ENCODE results near the gene TMEM106B. TPM values are rescaled to one million over a fixed set of nuclear protein-coding genes. Genes with fewer than 3 reads are reported as not detected.

TMEM106B gene
- total RNA-seq, 4 donors from 2014 or later, result 24.3 to 102 (median 80.8) TPM

DNA sequence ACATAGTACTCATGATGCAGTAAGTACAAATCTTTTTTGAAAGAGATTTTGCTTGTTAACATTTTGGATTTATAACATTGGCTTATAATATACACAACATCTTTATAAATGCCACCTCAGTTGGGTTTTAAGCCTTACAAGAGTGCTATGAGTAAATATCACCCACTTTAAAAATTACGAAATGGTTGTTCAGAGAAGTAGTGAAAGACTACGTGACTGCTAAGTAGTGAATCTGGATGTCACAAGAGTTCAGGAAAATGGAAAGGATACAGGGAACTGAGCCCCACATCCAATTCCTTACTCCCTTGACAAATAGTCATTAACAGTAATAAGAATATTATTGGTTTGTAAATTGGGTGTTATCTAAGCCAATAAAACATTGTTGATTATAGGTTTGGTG lies 20.0 kb downstream of the TMEM106B start:
- Histone ChIP-seq H3K4me1 (peaks cover 0 to 21% (median 0%) of the 10 kb centered on the region in 4 donors), H3K36me3 (peaks cover 0 to 15% (median 7%) of the 10 kb centered on the region in 4 donors), H3K27ac (no peak overlapping the region), H3K27me3 (no peaks in the 10 kb centered on the region), H3K9me3 (no peaks in the 10 kb centered on the region), H3K4me3 (no peak overlapping the region)
- intact Hi-C loops (cut with DNase I; ENCODE audit: low total_unique reads), result no loop called here
- in situ Hi-C loops (cut with MboI; ENCODE audit: low pct_ligation_motif_present in 1 of 4, low pct_unique_long_range_greater_than_20kb in 1 of 4, low sequenced_read_pairs in 3 of 4), result no loop called here
- no peak for TF ChIP-seq POLR2A (IDR thresholded peaks at IDR 0.05)
- TF ChIP-seq, protein P1, sequence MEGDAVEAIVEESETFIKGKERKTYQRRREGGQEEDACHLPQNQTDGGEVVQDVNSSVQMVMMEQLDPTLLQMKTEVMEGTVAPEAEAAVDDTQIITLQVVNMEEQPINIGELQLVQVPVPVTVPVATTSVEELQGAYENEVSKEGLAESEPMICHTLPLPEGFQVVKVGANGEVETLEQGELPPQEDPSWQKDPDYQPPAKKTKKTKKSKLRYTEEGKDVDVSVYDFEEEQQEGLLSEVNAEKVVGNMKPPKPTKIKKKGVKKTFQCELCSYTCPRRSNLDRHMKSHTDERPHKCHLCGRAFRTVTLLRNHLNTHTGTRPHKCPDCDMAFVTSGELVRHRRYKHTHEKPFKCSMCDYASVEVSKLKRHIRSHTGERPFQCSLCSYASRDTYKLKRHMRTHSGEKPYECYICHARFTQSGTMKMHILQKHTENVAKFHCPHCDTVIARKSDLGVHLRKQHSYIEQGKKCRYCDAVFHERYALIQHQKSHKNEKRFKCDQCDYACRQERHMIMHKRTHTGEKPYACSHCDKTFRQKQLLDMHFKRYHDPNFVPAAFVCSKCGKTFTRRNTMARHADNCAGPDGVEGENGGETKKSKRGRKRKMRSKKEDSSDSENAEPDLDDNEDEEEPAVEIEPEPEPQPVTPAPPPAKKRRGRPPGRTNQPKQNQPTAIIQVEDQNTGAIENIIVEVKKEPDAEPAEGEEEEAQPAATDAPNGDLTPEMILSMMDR (IDR thresholded peaks at IDR 0.05), result no peak
- DNase-seq, result no peak
- WGBS, 2 donors (ENCODE audit: low coverage in 1 of 2), result 94 to 96% methylated on average over 2 of the region's 2 CpGs

DNA sequence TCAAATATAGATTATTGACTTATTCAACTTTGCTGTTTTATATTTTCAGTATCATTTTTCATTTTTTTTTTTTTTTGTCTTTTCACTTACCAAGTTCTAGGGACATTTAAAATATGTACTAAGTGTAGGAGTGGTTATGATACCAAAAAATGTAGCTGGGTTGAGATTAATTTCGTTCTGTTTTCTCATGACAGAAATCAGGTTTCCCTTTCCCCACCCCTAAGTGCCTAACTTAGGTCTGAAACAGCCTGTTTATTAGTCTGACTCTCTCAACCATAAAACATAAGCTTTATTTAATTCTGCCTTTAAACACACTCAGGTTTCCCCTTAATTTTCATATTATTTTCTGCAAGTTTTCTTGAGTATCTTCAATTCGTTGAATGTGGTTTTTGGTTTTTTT lies 22.1 kb downstream of the TMEM106B start:
- no peak for DNase-seq
- H3K4me1 ChIP-seq, result peaks cover 0 to 13% (median 0%) of the 10 kb centered on the region in 4 donors
- no peak overlapping the region for H3K4me3 ChIP-seq
- peaks cover 0 to 18% (median 6%) of the 10 kb centered on the region in 4 donors for H3K36me3 ChIP-seq
- no peaks in the 10 kb centered on the region for H3K27me3 ChIP-seq
- no peak for TF ChIP-seq EP300 (IDR thresholded peaks at IDR 0.05; ENCODE audit: low read depth)
- TF ChIP-seq, protein P1 (IDR thresholded peaks at IDR 0.05), result no peak
- no peak for TF ChIP-seq POLR2A (IDR thresholded peaks at IDR 0.05)
- TF ChIP-seq POLR2AphosphoS5 (IDR thresholded peaks at IDR 0.05), result no peak
- no peaks in the 10 kb centered on the region for H3K9me3 ChIP-seq
- no peak overlapping the region for H3K27ac ChIP-seq
- in situ Hi-C loops (cut with MboI; ENCODE audit: low pct_ligation_motif_present in 1 of 4, low pct_unique_long_range_greater_than_20kb in 1 of 4, low sequenced_read_pairs in 3 of 4) (no loop called here), intact Hi-C loops (cut with DNase I; ENCODE audit: low total_unique reads) (no loop called here)
- WGBS, 2 donors (ENCODE audit: low coverage in 1 of 2), result 85% methylated on average over 1 to 2 of the region's 2 CpGs

DNA sequence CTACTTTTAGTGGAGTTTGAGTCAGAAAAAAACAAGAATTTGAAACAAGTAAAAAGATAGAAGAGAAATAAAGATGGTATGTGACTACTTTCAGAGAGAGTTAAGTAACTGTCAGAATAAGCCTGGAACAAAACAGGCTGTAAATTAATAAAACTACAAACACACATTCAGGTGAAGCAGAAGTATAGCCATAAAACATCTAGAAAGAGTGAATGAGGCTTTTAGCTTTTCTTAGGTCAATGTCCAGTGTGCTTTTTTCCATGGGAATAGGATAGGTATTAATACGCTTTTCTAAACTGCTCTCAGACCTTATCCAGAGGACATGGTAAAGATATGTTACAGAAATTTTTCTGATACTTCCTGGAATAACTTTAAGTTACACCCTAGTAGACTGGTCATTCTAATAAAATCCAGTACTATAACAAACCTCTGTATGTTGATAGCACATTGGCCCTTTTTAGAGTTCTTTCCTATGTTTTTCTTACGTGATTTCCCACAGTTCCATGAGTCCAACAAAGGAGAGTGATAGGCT lies 23.3 kb downstream of the TMEM106B start:
- no peaks in the 10 kb centered on the region for H3K27me3 ChIP-seq
- intact Hi-C loops (cut with DNase I; ENCODE audit: low total_unique reads), result no loop called here
- in situ Hi-C loops (cut with MboI; ENCODE audit: low pct_ligation_motif_present in 1 of 4, low pct_unique_long_range_greater_than_20kb in 1 of 4, low sequenced_read_pairs in 3 of 4), result no loop called here
- H3K9me3 ChIP-seq, result no peaks in the 10 kb centered on the region
- no peak for DNase-seq
- no peak for TF ChIP-seq POLR2A (IDR thresholded peaks at IDR 0.05)
- TF ChIP-seq POLR2AphosphoS5 (IDR thresholded peaks at IDR 0.05), result no peak
- no peak for TF ChIP-seq EP300 (IDR thresholded peaks at IDR 0.05; ENCODE audit: low read depth)
- H3K4me3 ChIP-seq, result no peak overlapping the region
- peak overlapping the region in 2 of 4 donors; percentile 29 to 41 for H3K27ac ChIP-seq
- 48 to 61% methylated on average over 2 of the region's 2 CpGs for WGBS, 2 donors (ENCODE audit: low coverage in 1 of 2)
- peaks cover 0 to 13% (median 0%) of the 10 kb centered on the region in 4 donors for H3K4me1 ChIP-seq
- peaks cover 0 to 20% (median 6%) of the 10 kb centered on the region in 4 donors for H3K36me3 ChIP-seq

DNA sequence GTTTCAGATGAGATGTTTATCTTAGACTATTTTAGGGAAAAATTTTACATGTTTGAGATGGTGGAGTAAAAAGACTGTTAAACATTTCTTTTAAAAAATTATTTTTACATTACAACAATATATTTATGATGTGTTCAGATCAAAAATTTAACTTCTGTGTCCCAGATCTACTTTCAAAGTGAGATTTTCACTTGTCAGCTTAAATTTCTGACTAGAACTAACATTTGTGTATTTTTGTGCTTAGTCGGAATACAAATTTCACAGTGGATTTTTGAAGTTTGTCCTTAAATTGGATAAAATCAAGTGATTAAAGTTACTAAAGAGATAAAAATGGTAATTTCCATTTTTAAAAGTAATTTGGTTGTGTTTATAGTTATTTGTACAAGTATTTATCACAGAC lies 24.9 kb downstream of the TMEM106B start:
- Histone ChIP-seq H3K27me3 (no peaks in the 10 kb centered on the region), H3K36me3 (peaks cover 0 to 20% (median 6%) of the 10 kb centered on the region in 4 donors), H3K9me3 (no peaks in the 10 kb centered on the region), H3K4me3 (no peak overlapping the region), H3K27ac (no peak overlapping the region), H3K4me1 (peaks cover 0 to 13% (median 0%) of the 10 kb centered on the region in 4 donors)
- 94 to 100% methylated on average over 1 of the region's 1 CpG for WGBS, 2 donors (ENCODE audit: low coverage in 1 of 2)
- in situ Hi-C loops (cut with MboI; ENCODE audit: low pct_ligation_motif_present in 1 of 4, low pct_unique_long_range_greater_than_20kb in 1 of 4, low sequenced_read_pairs in 3 of 4) (no loop called here), intact Hi-C loops (cut with DNase I; ENCODE audit: low total_unique reads) (no loop called here)
- TF ChIP-seq, protein P1 (IDR thresholded peaks at IDR 0.05), result no peak
- no peak for TF ChIP-seq EP300 (IDR thresholded peaks at IDR 0.05; ENCODE audit: low read depth)
- no peak for DNase-seq

DNA sequence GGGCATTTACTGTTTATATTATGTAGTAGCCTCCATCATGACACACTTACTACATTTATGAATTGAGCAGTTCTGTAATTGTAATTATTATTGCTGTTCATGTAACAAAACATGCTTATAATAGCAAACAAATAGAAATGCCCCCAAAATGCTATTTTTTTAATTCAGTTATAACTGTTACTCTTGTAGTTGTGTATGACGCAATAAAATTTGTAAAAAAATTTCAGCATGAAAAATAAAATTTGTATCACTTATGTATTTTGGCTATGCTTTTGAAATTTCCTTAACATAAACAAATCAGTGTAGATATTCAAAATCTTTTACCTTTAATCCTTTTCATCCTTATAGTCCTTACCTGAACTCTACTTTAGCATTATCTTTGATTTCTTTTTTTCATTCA lies 25.9 kb downstream of the TMEM106B start:
- no peak overlapping the region for H3K27ac ChIP-seq
- H3K9me3 ChIP-seq, result no peaks in the 10 kb centered on the region
- peaks cover 0 to 14% (median 2%) of the 10 kb centered on the region in 4 donors for H3K36me3 ChIP-seq
- in situ Hi-C loops (cut with MboI; ENCODE audit: low pct_ligation_motif_present in 1 of 4, low pct_unique_long_range_greater_than_20kb in 1 of 4, low sequenced_read_pairs in 3 of 4), result no loop called here
- TF ChIP-seq POLR2AphosphoS5 (IDR thresholded peaks at IDR 0.05) (no peak), POLR2A (IDR thresholded peaks at IDR 0.05) (no peak), EP300 (IDR thresholded peaks at IDR 0.05; ENCODE audit: low read depth) (no peak)
- TF ChIP-seq, protein P1 (IDR thresholded peaks at IDR 0.05), result no peak
- H3K4me1 ChIP-seq, result peaks cover 0 to 13% (median 0%) of the 10 kb centered on the region in 4 donors
- 95 to 100% methylated on average over 1 of the region's 1 CpG for WGBS, 2 donors (ENCODE audit: low coverage in 1 of 2)
- no peak for DNase-seq
- intact Hi-C loops (cut with DNase I; ENCODE audit: low total_unique reads), result no loop called here
- H3K27me3 ChIP-seq, result no peaks in the 10 kb centered on the region
- no peak overlapping the region for H3K4me3 ChIP-seq
